Pancreas (tissue), 10 donors: ENCODE data around the gene ARMC6. TPM values are rescaled to one million over a fixed set of nuclear protein-coding genes. Genes with fewer than 3 reads are reported as not detected.
"Not testable (repeated sequence)": the region's sequence is repeated elsewhere in the genome, so short reads cannot be mapped to it uniquely, and the experiment has no call there.

ENCODE experiments used
- ATAC-seq, 4 donors: fragments of 200-7000 bp; cut with Tn5 transposase; one replicate each; pipeline versions ENCODE4 v1.8.0 to v1.9.1; 2020; ENCODE audit warnings: mild to moderate bottlenecking in 4 of 4, moderate library complexity in 4 of 4
- DNase-seq, 6 donors: peaks; one replicate each; pipeline ENCODE4 v3.0.0-alpha.2; 2020
- FAIRE-seq: peaks from 2 replicates; lab custom pipeline; 2012; peaks lifted over from hg19 to GRCh38; lab: Jason Lieb, UNC
- H3K27ac ChIP-seq, 4 donors: fragments of 200-600 bp; sonication (generic); 1 replicate in 3 of 4; 2 replicates in 1 of 4; pipeline versions ENCODE4 v1.5.0 to v1.8.0; 2020
- H3K27me3 ChIP-seq, 4 donors: fragments of 200-600 bp; one replicate each; pipeline ENCODE4 v1.8.0; 2021
- H3K36me3 ChIP-seq, 3 donors: fragments of 200-600 bp; sonication (generic) in 1 of 3; one replicate each; pipeline versions ENCODE4 v1.5.0 to v1.8.0; 2020 to 2021
- H3K4me1 ChIP-seq, 3 donors: fragments of 200-600 bp; one replicate each; pipeline ENCODE4 v1.8.0; 2021
- H3K4me3 ChIP-seq, 4 donors: fragments of 200-600 bp; sonication (generic) in 2 of 4; one replicate each; pipeline versions ENCODE4 v1.5.0 to v1.8.0; 2020 to 2021
- H3K9me3 ChIP-seq, 4 donors: fragments of 200-600 bp; one replicate each; pipeline ENCODE4 v1.8.0; 2021
- WGBS, 2 donors: extraction: QIAGEN DNeasy Blood & Tissue Kit; methylation state at CpG; one replicate each; pipeline ENCODE4 v1.1.7; 2013; 5-methylcytosine and 5-hydroxymethylcytosine counted together
- intact Hi-C, 3 donors: fragments of 100-400 bp; cut with DNase I; formaldehyde crosslinking; loops; one replicate each; pipeline versions ENCODE4 v1.11.1 to v1.14.2; 2022
- polyA plus RNA-seq, 2 donors: library from polyadenylated mRNA; stranded (reverse); fragments of 200-250 nt; gene quantifications; one replicate each; pipeline ENCODE4 v1.2.3, GENCODE V29; 2013
- total RNA-seq, 6 donors: library from RNA; stranded (reverse); fragmentation: NEBNext Ultra II Directional in 4 of 6; extraction: Animal tissue kit (Norgen Biotek cat#: 25700) in 4 of 6; gene quantifications; one replicate each; pipeline versions ENCODE4 v1.2.1 to v1.2.4, GENCODE V29; 2021 to 2023
- TF ChIP-seq, protein P1 (sequence below), 4 donors: fragments of 200-600 bp; sonication (generic) in 3 of 4; IDR thresholded peaks; one replicate each; pipeline versions ENCODE4 v1.5.0 to v1.8.0; 2021; ENCODE audit warnings: antibody characterized with exemption in 4 of 4
- donor health status: healthy with polysubstance abuse.
- donor health status: DM: no; HTN: no; CAD: no; lungs with moderate emphysema.
- donor health status: DM: no; HTN: no; CAD: no.
- donor health status: control.
- donor health status: control.
- donor health status: Bipolar disorder and iron deficiency.
- donor health status: DM: yes; HTN: yes; CAD: no.
- donor health status: DM: no; HTN: no; CAD: no.
- donor health status: DM: no; HTN: no; CAD: no.
- donor health status: DM: yes; HTN: yes; CAD: no.

The ARMC6 gene
- total and polyA plus RNA-seq, 8 donors: 3.1 to 18.3 (median 7.9) TPM

DNA sequence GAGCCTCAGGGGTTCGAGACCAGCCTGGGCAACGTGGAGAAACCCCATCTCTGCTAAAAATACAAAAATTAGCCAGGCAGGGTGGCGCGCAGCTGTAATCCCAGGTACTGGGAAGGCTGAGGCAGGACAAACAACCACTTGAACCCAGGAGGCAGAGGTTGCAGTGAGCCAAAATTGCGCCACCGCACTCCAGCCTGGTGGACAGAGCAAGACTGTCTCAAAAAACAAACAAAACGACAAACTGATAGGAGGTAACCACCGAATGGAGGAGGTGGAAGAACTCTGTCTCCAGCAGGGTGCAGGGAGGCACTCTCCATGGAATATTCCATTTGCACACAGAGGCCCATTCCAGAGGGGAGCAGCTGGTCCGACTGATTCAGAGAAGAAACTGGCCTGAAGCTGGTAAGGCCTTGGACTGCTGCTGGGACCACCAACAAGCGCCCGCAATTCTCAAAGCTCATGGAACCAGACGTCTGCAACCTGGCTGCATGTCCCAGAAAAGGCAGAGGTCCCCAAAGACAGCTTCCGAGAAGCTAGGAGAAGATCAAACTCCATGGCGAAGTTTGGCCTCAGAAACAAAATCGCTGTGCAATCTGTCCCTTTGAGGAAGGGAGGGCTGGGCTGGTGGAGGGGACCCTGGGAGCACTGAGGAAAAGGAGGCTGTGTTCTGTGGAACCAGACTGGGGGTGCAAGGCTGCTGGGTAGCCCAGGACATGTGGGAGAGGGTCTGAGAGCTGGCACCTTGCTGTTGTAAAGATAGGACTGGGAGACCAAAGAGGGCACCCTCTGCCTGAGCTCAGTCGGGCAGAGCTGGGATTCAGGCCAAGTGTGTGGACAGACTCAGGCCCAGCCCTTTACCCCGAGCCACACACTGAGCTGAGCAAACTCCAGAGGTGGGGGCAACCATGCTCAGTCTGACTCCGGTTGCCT is 65.6 kb downstream of the ARMC6 start:
- no peaks in the 10 kb centered on the region for H3K36me3 ChIP-seq
- H3K4me1 ChIP-seq: no peaks in the 10 kb centered on the region
- no peaks in the 10 kb centered on the region for H3K9me3 ChIP-seq
- TF ChIP-seq, protein P1, sequence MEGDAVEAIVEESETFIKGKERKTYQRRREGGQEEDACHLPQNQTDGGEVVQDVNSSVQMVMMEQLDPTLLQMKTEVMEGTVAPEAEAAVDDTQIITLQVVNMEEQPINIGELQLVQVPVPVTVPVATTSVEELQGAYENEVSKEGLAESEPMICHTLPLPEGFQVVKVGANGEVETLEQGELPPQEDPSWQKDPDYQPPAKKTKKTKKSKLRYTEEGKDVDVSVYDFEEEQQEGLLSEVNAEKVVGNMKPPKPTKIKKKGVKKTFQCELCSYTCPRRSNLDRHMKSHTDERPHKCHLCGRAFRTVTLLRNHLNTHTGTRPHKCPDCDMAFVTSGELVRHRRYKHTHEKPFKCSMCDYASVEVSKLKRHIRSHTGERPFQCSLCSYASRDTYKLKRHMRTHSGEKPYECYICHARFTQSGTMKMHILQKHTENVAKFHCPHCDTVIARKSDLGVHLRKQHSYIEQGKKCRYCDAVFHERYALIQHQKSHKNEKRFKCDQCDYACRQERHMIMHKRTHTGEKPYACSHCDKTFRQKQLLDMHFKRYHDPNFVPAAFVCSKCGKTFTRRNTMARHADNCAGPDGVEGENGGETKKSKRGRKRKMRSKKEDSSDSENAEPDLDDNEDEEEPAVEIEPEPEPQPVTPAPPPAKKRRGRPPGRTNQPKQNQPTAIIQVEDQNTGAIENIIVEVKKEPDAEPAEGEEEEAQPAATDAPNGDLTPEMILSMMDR (IDR thresholded peaks at IDR 0.05): no peak
- no peak overlapping the region for H3K4me3 ChIP-seq
- WGBS, 2 donors: 84 to 86% methylated on average over 18 of the region's 18 CpGs
- ATAC-seq (peak in 2 of 4 donors; percentile 32 to 45), FAIRE-seq (no peak), DNase-seq (no peak)
- H3K27me3 ChIP-seq: no peaks in the 10 kb centered on the region
- no peak overlapping the region for H3K27ac ChIP-seq
- intact Hi-C loops: no loop called here

DNA sequence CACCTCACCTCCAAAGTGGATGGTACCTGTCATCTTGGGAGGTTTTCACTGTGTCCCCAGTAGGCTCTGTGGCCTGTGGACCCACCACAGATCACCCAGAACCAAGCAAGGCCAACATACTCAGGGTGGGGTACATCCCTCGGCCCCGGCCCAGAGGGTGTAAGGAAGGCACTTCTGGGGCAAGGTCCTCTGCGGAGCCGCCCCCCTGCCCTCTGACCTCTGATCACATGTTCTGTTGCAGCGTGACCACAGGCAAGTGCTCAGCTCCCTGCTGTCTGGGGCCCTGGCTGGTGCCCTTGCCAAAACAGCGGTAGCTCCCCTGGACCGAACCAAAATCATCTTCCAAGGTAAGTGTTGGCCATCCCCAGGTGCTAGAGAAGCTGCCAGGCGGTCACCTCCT is 68.1 kb downstream of the ARMC6 start:
- intact Hi-C loops: no loop called here
- TF ChIP-seq, protein P1 (IDR thresholded peaks at IDR 0.05): no peak
- 96 to 97% methylated on average over 8 of the region's 8 CpGs for WGBS, 2 donors
- Histone ChIP-seq H3K36me3 (no peaks in the 10 kb centered on the region), H3K27me3 (no peaks in the 10 kb centered on the region), H3K4me1 (no peaks in the 10 kb centered on the region), H3K27ac (no peak overlapping the region), H3K4me3 (no peak overlapping the region), H3K9me3 (no peaks in the 10 kb centered on the region)
- DNase-seq: no peak
- no peak for FAIRE-seq
- no peak for ATAC-seq

DNA sequence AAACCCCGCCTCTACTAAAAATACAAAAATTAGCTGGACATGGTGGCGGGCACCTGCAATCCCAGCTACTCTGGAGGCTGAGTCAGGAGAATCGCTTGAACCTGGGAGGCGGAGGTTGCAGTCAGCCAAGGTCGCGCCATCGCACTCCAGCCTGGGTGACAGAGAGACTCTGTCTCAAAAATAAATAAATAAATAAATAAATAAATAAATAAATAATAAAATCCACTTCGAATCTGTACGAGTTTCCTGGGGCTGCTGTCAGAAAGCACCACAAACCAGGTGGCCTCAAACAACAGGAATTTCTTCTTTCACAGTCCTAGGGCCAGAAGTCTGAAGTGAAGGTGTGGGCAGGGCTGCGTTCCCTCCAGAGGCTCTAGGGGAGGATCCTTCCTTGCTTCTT is 69.2 kb downstream of the ARMC6 start:
- DNase-seq, H3K36me3 ChIP-seq, H3K4me3 ChIP-seq, H3K27ac ChIP-seq, H3K9me3 ChIP-seq, H3K27me3 ChIP-seq, FAIRE-seq, ATAC-seq, intact Hi-C loops, H3K4me1 ChIP-seq: not testable (repeated sequence)
- WGBS, 2 donors: 96 to 100% methylated on average over 10 of the region's 10 CpGs

DNA sequence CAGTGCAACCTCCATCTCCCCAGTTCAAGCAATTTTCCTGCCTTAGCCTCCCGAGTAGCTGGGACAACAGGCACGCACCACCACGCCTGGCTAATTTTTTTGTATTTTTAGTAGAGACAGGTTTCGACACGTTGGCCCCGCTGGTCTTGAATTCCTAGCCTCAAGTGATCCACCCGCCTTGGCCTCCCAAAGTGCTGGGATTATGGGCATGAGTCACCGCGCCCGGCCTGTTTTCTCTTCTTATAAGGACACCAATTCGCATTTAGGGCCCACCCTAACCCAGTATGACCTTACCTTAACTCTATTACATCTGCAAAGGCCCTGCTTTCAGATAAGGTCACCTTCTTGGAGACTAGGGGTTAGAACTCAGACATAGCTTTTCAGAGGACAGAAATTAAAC is 69.8 kb downstream of the ARMC6 start:
- TF ChIP-seq, protein P1 (IDR thresholded peaks at IDR 0.05): no peak
- Histone ChIP-seq H3K27ac (no peak overlapping the region), H3K27me3 (no peaks in the 10 kb centered on the region), H3K4me1 (no peaks in the 10 kb centered on the region), H3K4me3 (no peak overlapping the region), H3K9me3 (no peaks in the 10 kb centered on the region), H3K36me3 (no peaks in the 10 kb centered on the region)
- no peak for DNase-seq
- no peak for FAIRE-seq
- no peak for ATAC-seq
- intact Hi-C loops: no loop called here
- WGBS, 2 donors: 95 to 96% methylated on average over 11 of the region's 11 CpGs

DNA sequence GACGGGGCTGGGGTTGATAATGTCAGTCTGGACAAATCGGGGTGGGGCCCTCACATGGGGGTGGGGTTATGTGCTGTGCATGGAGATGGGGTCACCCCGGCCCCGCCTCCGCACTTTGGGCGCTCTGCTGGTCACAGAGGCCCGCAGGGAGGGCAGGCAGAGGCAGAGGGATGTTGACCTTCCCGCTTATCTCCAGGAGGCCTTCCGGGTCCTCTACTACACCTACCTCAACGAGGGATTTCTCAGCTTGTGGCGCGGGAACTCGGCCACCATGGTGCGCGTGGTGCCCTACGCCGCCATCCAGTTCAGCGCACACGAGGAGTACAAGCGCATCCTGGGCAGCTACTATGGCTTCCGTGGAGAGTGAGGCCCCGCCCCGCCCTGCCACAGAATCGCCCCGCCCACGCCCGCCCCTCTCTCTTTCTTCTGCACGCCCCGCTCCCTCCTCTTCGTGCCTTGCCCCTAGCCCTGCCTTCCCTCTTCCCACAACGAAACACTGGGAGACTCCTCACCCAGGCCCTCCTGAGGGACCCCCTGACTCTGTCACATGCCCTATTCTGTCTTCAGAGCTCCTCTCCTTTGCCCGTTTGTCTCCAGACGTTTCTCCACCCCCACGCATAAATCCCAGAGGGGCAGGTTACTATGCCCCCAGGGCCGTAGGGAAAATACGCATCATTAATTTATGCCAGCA is 72.1 kb downstream of the ARMC6 start:
- 61 to 64% methylated on average over 32 to 36 of the region's 36 CpGs for WGBS, 2 donors
- no peak overlapping the region for H3K27ac ChIP-seq
- intact Hi-C loops: no loop called here

More for the DNA sequence above, 72.1 kb downstream of the ARMC6 start:
- Histone ChIP-seq H3K27me3 (no peaks in the 10 kb centered on the region), H3K9me3 (no peaks in the 10 kb centered on the region), H3K36me3 (no peaks in the 10 kb centered on the region), H3K4me1 (no peaks in the 10 kb centered on the region), H3K4me3 (peak overlapping the region in 2 of 4 donors; percentile 10 to 26)
- FAIRE-seq (no peak), ATAC-seq (peak; percentile 52 to 83 (median 70)), DNase-seq (peak in 1 of 6 donors; percentile 54)
- TF ChIP-seq, protein P1 (IDR thresholded peaks at IDR 0.05): no peak
